Measurements from ENCODE around the gene TMEM91. TPM values are rescaled to one million over a fixed set of nuclear protein-coding genes. Genes with fewer than 3 reads are reported as not detected.

The TMEM91 gene
- total and polyA plus RNA-seq, 2 donors (not counting 1 experiment from before 2014, with no cell fraction given): 3.7 to 9.7 TPM

- H3K4me1 ChIP-seq (ENCODE audit: control insufficient read depth, extremely low read depth, insufficient read depth, low read length): peaks cover 2% of the 10 kb centered on the region
- H3K27ac ChIP-seq (ENCODE audit: insufficient read depth, low read length): no peak overlapping the region
- TF ChIP-seq, protein P1, sequence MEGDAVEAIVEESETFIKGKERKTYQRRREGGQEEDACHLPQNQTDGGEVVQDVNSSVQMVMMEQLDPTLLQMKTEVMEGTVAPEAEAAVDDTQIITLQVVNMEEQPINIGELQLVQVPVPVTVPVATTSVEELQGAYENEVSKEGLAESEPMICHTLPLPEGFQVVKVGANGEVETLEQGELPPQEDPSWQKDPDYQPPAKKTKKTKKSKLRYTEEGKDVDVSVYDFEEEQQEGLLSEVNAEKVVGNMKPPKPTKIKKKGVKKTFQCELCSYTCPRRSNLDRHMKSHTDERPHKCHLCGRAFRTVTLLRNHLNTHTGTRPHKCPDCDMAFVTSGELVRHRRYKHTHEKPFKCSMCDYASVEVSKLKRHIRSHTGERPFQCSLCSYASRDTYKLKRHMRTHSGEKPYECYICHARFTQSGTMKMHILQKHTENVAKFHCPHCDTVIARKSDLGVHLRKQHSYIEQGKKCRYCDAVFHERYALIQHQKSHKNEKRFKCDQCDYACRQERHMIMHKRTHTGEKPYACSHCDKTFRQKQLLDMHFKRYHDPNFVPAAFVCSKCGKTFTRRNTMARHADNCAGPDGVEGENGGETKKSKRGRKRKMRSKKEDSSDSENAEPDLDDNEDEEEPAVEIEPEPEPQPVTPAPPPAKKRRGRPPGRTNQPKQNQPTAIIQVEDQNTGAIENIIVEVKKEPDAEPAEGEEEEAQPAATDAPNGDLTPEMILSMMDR (conservative IDR thresholded peaks at IDR 0.05 in 1 of 2, IDR thresholded peaks at IDR 0.05 in 1 of 2; ENCODE audit: low read depth in 1 of 2, low read length in 2 of 2): no peak
- TF ChIP-seq EZH2 (IDR thresholded peaks at IDR 0.05; ENCODE audit: low read length, missing control alignments): no peak
- H3K79me2 ChIP-seq (ENCODE audit: control insufficient read depth, insufficient read depth, low read length): no peaks in the 10 kb centered on the region
- no peak overlapping the region for H3K4me3 ChIP-seq (replicated peaks in 1 of 4; ENCODE audit: control extremely low read depth in 1 of 4, insufficient read depth in 1 of 4, low read depth in 3 of 4, low read length in 4 of 4)
- no peaks in the 10 kb centered on the region for H3K27me3 ChIP-seq (ENCODE audit: control insufficient read depth, insufficient read depth, low read length)
- no peaks in the 10 kb centered on the region for H4K20me1 ChIP-seq (ENCODE audit: control insufficient read depth, extremely low read depth, insufficient read depth, low read length)
- peaks cover 15% of the 10 kb centered on the region for H3K36me3 ChIP-seq (ENCODE audit: control insufficient read depth, insufficient read depth, low read length)
- H3K9ac ChIP-seq (ENCODE audit: insufficient read depth, low read length): no peak overlapping the region
- no peak for DNase-seq (ENCODE audit: low read depth in 2 of 2)
- H3K4me2 ChIP-seq (ENCODE audit: extremely low read depth, insufficient read depth, low read length): no peak overlapping the region
- no peaks in the 10 kb centered on the region for H3K9me3 ChIP-seq (ENCODE audit: control insufficient read depth, insufficient read depth, low read depth, low read length)
- H2AFZ ChIP-seq (ENCODE audit: low read length): no peak overlapping the region
These were observed 46.1 kb downstream of the TMEM91 start for GRCh38 chr19:41422456-41422855.

DNA sequence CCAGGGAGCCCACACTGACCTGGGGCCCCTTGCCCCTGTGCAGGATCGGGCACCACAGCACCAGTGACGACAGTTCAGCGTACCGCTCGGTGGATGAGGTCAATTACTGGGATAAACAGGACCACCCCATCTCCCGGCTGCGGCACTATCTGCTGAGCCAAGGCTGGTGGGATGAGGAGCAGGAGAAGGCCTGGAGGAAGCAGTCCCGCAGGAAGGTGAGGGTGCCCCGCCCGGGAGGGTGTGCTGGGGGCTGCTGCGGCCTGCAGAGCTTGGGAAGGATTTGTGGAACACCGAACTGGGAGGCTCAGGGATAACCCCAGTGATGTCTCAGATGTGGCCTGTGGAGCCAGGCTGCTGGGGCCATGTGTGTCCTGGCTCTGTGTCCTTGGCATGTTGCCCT is 46.6 kb downstream of the TMEM91 start:
- TF ChIP-seq, protein P1 (conservative IDR thresholded peaks at IDR 0.05 in 1 of 2, IDR thresholded peaks at IDR 0.05 in 1 of 2; ENCODE audit: low read depth in 1 of 2, low read length in 2 of 2): no peak
- TF ChIP-seq EZH2 (IDR thresholded peaks at IDR 0.05; ENCODE audit: low read length, missing control alignments): no peak
- no peak overlapping the region for H3K27ac ChIP-seq (ENCODE audit: insufficient read depth, low read length)
- H3K9ac ChIP-seq (ENCODE audit: insufficient read depth, low read length): no peak overlapping the region
- H3K36me3 ChIP-seq (ENCODE audit: control insufficient read depth, insufficient read depth, low read length): peaks cover 15% of the 10 kb centered on the region
- no peak for DNase-seq (ENCODE audit: low read depth in 2 of 2)
- no peaks in the 10 kb centered on the region for H4K20me1 ChIP-seq (ENCODE audit: control insufficient read depth, extremely low read depth, insufficient read depth, low read length)
- no peak overlapping the region for H2AFZ ChIP-seq (ENCODE audit: low read length)
- no peaks in the 10 kb centered on the region for H3K9me3 ChIP-seq (ENCODE audit: control insufficient read depth, insufficient read depth, low read depth, low read length)
- no peak overlapping the region for H3K4me2 ChIP-seq (ENCODE audit: extremely low read depth, insufficient read depth, low read length)
- peaks cover 5% of the 10 kb centered on the region for H3K4me1 ChIP-seq (ENCODE audit: control insufficient read depth, extremely low read depth, insufficient read depth, low read length)
- H3K27me3 ChIP-seq (ENCODE audit: control insufficient read depth, insufficient read depth, low read length): no peaks in the 10 kb centered on the region
- H3K4me3 ChIP-seq (replicated peaks in 1 of 4; ENCODE audit: control extremely low read depth in 1 of 4, insufficient read depth in 1 of 4, low read depth in 3 of 4, low read length in 4 of 4): no peak overlapping the region
- no peaks in the 10 kb centered on the region for H3K79me2 ChIP-seq (ENCODE audit: control insufficient read depth, insufficient read depth, low read length)

DNA sequence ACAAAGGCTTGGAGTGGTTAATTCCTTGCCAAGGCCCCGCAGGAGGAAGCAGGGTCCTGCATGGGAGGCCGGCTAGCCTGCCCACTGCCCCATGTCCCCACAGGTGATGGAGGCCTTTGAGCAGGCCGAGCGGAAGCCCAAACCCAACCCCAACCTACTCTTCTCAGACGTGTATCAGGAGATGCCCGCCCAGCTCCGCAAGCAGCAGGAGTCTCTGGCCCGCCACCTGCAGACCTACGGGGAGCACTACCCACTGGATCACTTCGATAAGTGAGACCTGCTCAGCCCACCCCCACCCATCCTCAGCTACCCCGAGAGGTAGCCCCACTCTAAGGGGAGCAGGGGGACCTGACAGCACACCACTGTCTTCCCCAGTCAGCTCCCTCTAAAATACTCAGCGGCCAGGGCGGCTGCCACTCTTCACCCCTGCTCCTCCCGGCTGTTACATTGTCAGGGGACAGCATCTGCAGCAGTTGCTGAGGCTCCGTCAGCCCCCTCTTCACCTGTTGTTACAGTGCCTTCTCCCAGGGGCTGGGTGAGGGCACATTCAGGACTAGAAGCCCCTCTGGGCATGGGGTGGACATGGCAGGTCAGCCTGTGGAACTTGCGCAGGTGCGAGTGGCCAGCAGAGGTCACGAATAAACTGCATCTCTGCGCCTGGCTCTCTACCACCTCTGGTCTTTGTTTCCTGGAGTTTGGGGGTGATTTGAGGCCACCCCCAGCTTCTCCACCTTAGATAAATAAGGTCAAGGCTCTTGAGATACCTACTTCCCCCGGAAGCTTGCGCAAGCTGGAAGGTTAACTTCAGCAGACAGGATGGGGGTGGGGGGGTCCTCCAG is 48.2 kb downstream of the TMEM91 start:
- no peaks in the 10 kb centered on the region for H3K79me2 ChIP-seq (ENCODE audit: control insufficient read depth, insufficient read depth, low read length)
- H2AFZ ChIP-seq (ENCODE audit: low read length): no peak overlapping the region
- no peak overlapping the region for H3K27ac ChIP-seq (ENCODE audit: insufficient read depth, low read length)
- H3K4me3 ChIP-seq (replicated peaks in 1 of 4; ENCODE audit: control extremely low read depth in 1 of 4, insufficient read depth in 1 of 4, low read depth in 3 of 4, low read length in 4 of 4): no peak overlapping the region
- no peak overlapping the region for H3K4me2 ChIP-seq (ENCODE audit: extremely low read depth, insufficient read depth, low read length)
- H3K36me3 ChIP-seq (ENCODE audit: control insufficient read depth, insufficient read depth, low read length): peaks cover 15% of the 10 kb centered on the region
- H3K27me3 ChIP-seq (ENCODE audit: control insufficient read depth, insufficient read depth, low read length): no peaks in the 10 kb centered on the region
- H3K9ac ChIP-seq (ENCODE audit: insufficient read depth, low read length): no peak overlapping the region
- H3K9me3 ChIP-seq (ENCODE audit: control insufficient read depth, insufficient read depth, low read depth, low read length): no peaks in the 10 kb centered on the region
- TF ChIP-seq, protein P1 (conservative IDR thresholded peaks at IDR 0.05 in 1 of 2, IDR thresholded peaks at IDR 0.05 in 1 of 2; ENCODE audit: low read depth in 1 of 2, low read length in 2 of 2): no peak
- TF ChIP-seq EZH2 (IDR thresholded peaks at IDR 0.05; ENCODE audit: low read length, missing control alignments): no peak
- no peaks in the 10 kb centered on the region for H4K20me1 ChIP-seq (ENCODE audit: control insufficient read depth, extremely low read depth, insufficient read depth, low read length)
- DNase-seq (ENCODE audit: low read depth in 2 of 2): no peak
- H3K4me1 ChIP-seq (ENCODE audit: control insufficient read depth, extremely low read depth, insufficient read depth, low read length): peaks cover 9% of the 10 kb centered on the region

Data from fibroblast of lung (primary cell).